Fibroblast of lung (primary cell): ENCODE results near the gene FCGR3A. TPM values are rescaled to one million over a fixed set of nuclear protein-coding genes. Genes with fewer than 3 reads are reported as not detected.

Source experiments
- DNase-seq, 2 donors: peaks; one replicate each; pipeline versions ENCODE4 v3.0.0 to v3.0.0-alpha.2; 2010; ENCODE audit warnings: low read depth in 2 of 2
- H2AFZ ChIP-seq: 2 replicates; pipeline ENCODE4 v1.5.1; 2012; ENCODE audit warnings: low read length, control low read depth, inconsistent platforms
- H3K27ac ChIP-seq: 2 replicates; pipeline ENCODE4 v1.5.1; 2011; ENCODE audit warnings: low read length, control low read depth; ENCODE audit not compliant: insufficient read depth
- H3K27me3 ChIP-seq: 2 replicates; pipeline ENCODE4 v1.5.1; 2011; ENCODE audit warnings: mild to moderate bottlenecking, low read length; ENCODE audit not compliant: control insufficient read depth, insufficient read depth
- H3K36me3 ChIP-seq: 2 replicates; pipeline ENCODE4 v1.5.1; 2011; ENCODE audit warnings: low read length; ENCODE audit not compliant: control insufficient read depth, insufficient read depth
- H3K4me1 ChIP-seq: 2 replicates; pipeline ENCODE4 v1.5.1; 2011; ENCODE audit warnings: low read length; ENCODE audit not compliant: control insufficient read depth, insufficient read depth; ENCODE audit errors: extremely low read depth
- H3K4me2 ChIP-seq: 2 replicates; pipeline ENCODE4 v1.5.1; 2011; ENCODE audit warnings: low read length, control low read depth; ENCODE audit not compliant: insufficient read depth; ENCODE audit errors: extremely low read depth
- H3K4me3 ChIP-seq, 4 experiments: fragments of 200-600 bp in 1 of 4; sonication (generic) in 1 of 4; replicated peaks in 1 of 4; 2 replicates each; pipeline ENCODE4 v1.5.1; 2011 to 2016; ENCODE audit warnings: low read length in 4 of 4, low read depth in 3 of 4, mild to moderate bottlenecking in 3 of 4, control low read depth in 2 of 4, inconsistent platforms in 1 of 4, mixed read lengths in 1 of 4; ENCODE audit not compliant: insufficient read depth in 1 of 4; ENCODE audit errors: control extremely low read depth in 1 of 4
- H3K79me2 ChIP-seq: 2 replicates; pipeline ENCODE4 v1.5.1; 2012; ENCODE audit warnings: mild to moderate bottlenecking, low read length, inconsistent platforms; ENCODE audit not compliant: control insufficient read depth, insufficient read depth
- H3K9ac ChIP-seq: 2 replicates; pipeline ENCODE4 v1.5.1; 2011; ENCODE audit warnings: mild to moderate bottlenecking, low read length, control low read depth; ENCODE audit not compliant: insufficient read depth
- H3K9me3 ChIP-seq: 2 replicates; pipeline ENCODE4 v1.5.1; 2012; ENCODE audit warnings: low read depth, low read length; ENCODE audit not compliant: control insufficient read depth, insufficient read depth
- H4K20me1 ChIP-seq: 2 replicates; pipeline ENCODE4 v1.5.1; 2011; ENCODE audit warnings: low read length; ENCODE audit not compliant: control insufficient read depth, insufficient read depth; ENCODE audit errors: extremely low read depth
- EZH2 ChIP-seq: IDR thresholded peaks from 2 replicates; pipeline ENCODE4 v1.5.1; 2012; ENCODE audit warnings: low read length, control low read depth, mild to moderate bottlenecking; ENCODE audit errors: missing control alignments
- polyA plus RNA-seq, 2 donors: library from polyadenylated mRNA; depleted of rRNA in 1 of 2; stranded (reverse) in 1 of 2; unstranded in 1 of 2; fragments of >200 nt; gene quantifications; 2 replicates each; pipeline ENCODE4 v1.2.1, GENCODE V29; 2011 to 2012; ENCODE audit warnings: missing spikeins in 1 of 2
- total RNA-seq: library from RNA; depleted of rRNA; stranded (reverse); fragments of >200 nt; gene quantifications from 2 replicates; pipeline ENCODE4 v1.2.1, GENCODE V29; 2014
- TF ChIP-seq, protein P1 (sequence below), 2 donors: IDR thresholded peaks in 1 of 2; conservative IDR thresholded peaks in 1 of 2; 1 replicate in 1 of 2; 2 replicates in 1 of 2; pipeline ENCODE4 v1.5.1; 2011 to 2012; ENCODE audit warnings: low read length in 2 of 2, control low read depth in 1 of 2, inconsistent platforms in 1 of 2, low read depth in 1 of 2, mild to moderate bottlenecking in 1 of 2

The FCGR3A gene
- total and polyA plus RNA-seq, 2 donors (not counting 1 experiment from before 2014, with no cell fraction given): not detected

DNA sequence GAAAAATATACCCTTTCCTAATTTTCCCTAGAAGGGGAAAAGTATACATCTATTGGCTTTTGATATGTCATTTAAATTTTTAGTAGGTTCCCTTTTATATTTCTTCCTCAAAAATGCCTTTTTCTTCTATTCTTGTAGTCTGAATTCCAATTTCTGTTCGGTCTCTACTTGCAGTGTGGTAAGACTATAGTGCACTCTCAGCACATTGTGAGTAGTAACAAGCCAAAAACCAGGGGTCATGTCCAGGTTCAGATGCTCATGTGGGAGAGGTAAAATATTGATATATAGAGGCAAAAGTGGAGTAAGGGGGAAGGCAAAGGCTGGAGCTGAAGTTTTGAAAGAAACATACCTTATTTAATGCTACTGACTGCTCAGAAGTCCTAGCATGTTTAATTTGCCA is 48.4 kb downstream of the FCGR3A start:
- no peak overlapping the region for H3K9ac ChIP-seq
- no peaks in the 10 kb centered on the region for H3K4me1 ChIP-seq
- no peaks in the 10 kb centered on the region for H3K79me2 ChIP-seq
- H3K36me3 ChIP-seq: no peaks in the 10 kb centered on the region
- peaks cover 5% of the 10 kb centered on the region for H3K27me3 ChIP-seq
- H3K4me2 ChIP-seq: no peak overlapping the region
- no peak overlapping the region for H2AFZ ChIP-seq
- TF ChIP-seq, protein P1, sequence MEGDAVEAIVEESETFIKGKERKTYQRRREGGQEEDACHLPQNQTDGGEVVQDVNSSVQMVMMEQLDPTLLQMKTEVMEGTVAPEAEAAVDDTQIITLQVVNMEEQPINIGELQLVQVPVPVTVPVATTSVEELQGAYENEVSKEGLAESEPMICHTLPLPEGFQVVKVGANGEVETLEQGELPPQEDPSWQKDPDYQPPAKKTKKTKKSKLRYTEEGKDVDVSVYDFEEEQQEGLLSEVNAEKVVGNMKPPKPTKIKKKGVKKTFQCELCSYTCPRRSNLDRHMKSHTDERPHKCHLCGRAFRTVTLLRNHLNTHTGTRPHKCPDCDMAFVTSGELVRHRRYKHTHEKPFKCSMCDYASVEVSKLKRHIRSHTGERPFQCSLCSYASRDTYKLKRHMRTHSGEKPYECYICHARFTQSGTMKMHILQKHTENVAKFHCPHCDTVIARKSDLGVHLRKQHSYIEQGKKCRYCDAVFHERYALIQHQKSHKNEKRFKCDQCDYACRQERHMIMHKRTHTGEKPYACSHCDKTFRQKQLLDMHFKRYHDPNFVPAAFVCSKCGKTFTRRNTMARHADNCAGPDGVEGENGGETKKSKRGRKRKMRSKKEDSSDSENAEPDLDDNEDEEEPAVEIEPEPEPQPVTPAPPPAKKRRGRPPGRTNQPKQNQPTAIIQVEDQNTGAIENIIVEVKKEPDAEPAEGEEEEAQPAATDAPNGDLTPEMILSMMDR (conservative IDR thresholded peaks at IDR 0.05 in 1 of 2, IDR thresholded peaks at IDR 0.05 in 1 of 2; ENCODE audit: low read depth in 1 of 2, low read length in 2 of 2): no peak
- no peak for TF ChIP-seq EZH2
- H3K9me3 ChIP-seq: no peaks in the 10 kb centered on the region
- no peak for DNase-seq
- H3K27ac ChIP-seq: no peak overlapping the region
- no peak overlapping the region for H3K4me3 ChIP-seq
- H4K20me1 ChIP-seq: no peaks in the 10 kb centered on the region

DNA sequence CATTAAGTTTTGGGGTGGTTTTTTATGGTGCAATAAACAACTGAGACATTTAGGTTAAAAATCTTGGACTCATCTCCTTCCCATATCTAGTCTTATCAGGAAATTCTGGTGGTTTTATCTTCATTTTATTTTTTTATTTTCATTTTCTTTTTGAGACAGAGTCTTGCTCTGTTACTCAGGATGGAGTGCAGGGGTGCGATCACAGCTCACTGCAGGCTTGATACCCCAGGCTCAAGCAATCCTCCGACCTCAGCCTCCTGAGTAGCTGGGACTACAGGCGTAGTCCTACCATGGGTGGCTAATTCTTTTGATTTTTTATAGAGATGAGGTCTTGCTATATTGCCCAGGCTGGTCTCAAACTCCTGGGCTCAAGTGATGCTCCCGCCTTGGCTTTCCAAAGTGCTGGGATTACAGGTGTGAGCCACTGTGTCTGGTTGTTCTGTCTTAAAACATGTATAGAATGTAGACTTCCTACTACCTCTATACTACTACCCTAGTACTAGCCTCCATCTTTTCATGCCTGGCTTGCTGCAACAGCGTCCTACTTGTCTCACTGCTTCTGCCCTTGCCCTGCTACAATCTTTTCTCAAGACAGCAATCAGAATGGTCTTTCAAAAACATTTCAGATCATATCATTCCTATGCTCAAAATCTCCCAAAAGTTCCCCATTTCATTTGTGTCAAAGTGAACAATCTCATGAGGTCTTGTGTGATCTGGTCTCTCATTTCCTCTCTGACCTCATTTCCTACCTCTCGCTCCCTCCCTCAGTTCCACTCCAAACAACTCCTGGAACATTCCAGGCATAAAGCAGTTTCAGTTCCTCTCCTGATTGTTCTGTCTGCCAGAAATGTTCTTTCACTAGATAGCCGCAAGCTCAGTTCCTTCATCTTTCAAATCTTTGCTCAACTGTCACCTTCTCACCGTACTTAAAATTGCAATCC is 50.2 kb downstream of the FCGR3A start:
- H3K4me3 ChIP-seq: no peak overlapping the region

DNA sequence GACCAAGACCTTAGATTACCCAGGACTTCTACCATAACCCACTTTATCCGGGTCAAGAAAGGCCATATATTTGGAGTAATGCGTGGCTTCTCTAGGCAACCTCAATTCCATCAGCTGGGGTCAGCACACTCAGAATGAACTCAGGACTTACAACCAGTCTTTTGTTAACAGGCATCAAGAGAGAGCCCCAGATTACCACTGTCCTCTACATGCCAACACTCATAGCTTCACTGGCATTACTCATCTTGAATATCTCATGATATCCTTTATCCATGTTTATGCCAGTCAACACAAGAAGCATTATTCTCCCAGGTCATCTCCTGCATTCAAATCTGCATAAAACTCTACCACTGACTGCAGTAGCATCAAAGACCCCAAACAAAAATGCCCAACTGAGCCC is 51.0 kb downstream of the FCGR3A start:
- Histone ChIP-seq H3K36me3 (no peaks in the 10 kb centered on the region), H3K4me3 (no peak overlapping the region), H3K27me3 (peaks cover 4% of the 10 kb centered on the region), H4K20me1 (no peaks in the 10 kb centered on the region), H3K4me2 (no peak overlapping the region), H3K9me3 (no peaks in the 10 kb centered on the region), H3K27ac (no peak overlapping the region), H2AFZ (no peak overlapping the region), H3K79me2 (no peaks in the 10 kb centered on the region), H3K4me1 (no peaks in the 10 kb centered on the region), H3K9ac (no peak overlapping the region)
- no peak for DNase-seq
- TF ChIP-seq EZH2: no peak
- TF ChIP-seq, protein P1 (conservative IDR thresholded peaks at IDR 0.05 in 1 of 2, IDR thresholded peaks at IDR 0.05 in 1 of 2; ENCODE audit: low read depth in 1 of 2, low read length in 2 of 2): no peak

More for the DNA sequence above, 50.2 kb downstream of the FCGR3A start:
- Histone ChIP-seq H3K79me2 (no peaks in the 10 kb centered on the region), H3K27me3 (peaks cover 5% of the 10 kb centered on the region), H3K9ac (no peak overlapping the region), H2AFZ (no peak overlapping the region), H3K9me3 (no peaks in the 10 kb centered on the region), H3K27ac (no peak overlapping the region), H3K4me2 (no peak overlapping the region), H4K20me1 (no peaks in the 10 kb centered on the region), H3K4me1 (no peaks in the 10 kb centered on the region), H3K36me3 (no peaks in the 10 kb centered on the region)
- DNase-seq: no peak
- TF ChIP-seq EZH2: no peak
- TF ChIP-seq, protein P1 (conservative IDR thresholded peaks at IDR 0.05 in 1 of 2, IDR thresholded peaks at IDR 0.05 in 1 of 2; ENCODE audit: low read depth in 1 of 2, low read length in 2 of 2): no peak
